ENCODE results near the gene RNF113B. TPM values are rescaled to one million over a fixed set of nuclear protein-coding genes. Genes with fewer than 3 reads are reported as not detected.

The RNF113B gene
- total and polyA plus RNA-seq, 4 donors: 0.64 TPM; not detected in 3

GRCh38 chr13:98157188-98157587, 19.9 kb downstream of the RNF113B start (continued):
- no peak for TF ChIP-seq ZBTB33 (IDR thresholded peaks at IDR 0.05)
- no peak for TF ChIP-seq RAD21 (IDR thresholded peaks at IDR 0.05)
- TF ChIP-seq, protein P1, sequence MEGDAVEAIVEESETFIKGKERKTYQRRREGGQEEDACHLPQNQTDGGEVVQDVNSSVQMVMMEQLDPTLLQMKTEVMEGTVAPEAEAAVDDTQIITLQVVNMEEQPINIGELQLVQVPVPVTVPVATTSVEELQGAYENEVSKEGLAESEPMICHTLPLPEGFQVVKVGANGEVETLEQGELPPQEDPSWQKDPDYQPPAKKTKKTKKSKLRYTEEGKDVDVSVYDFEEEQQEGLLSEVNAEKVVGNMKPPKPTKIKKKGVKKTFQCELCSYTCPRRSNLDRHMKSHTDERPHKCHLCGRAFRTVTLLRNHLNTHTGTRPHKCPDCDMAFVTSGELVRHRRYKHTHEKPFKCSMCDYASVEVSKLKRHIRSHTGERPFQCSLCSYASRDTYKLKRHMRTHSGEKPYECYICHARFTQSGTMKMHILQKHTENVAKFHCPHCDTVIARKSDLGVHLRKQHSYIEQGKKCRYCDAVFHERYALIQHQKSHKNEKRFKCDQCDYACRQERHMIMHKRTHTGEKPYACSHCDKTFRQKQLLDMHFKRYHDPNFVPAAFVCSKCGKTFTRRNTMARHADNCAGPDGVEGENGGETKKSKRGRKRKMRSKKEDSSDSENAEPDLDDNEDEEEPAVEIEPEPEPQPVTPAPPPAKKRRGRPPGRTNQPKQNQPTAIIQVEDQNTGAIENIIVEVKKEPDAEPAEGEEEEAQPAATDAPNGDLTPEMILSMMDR (IDR thresholded peaks at IDR 0.05; ENCODE audit: low read depth, low read length, missing input control): no peak

DNA sequence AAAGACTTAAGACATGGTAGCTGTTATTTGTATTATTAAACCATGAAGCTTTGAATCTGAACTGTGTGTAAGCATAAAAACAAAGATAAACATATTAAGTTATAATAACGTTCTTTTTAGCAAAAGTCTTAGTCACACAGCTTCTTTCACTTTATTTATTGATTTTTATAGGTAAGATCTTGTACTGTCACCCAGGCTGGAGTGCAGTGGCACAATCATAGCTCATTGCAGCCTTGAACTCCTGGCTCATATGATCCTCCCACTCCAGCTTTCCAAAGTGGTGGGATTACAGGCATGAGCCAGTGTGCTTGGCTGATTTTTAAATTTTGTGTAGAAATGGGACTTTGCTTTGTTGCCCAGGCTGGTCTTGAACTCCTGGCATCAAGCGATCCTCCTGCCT, 20.8 kb downstream of the RNF113B start:
- Histone ChIP-seq H3K27me3 (ENCODE audit: control insufficient read depth in 4 of 4, insufficient read depth in 4 of 4, low read length in 3 of 4) (no peaks in the 10 kb centered on the region), H3K36me3 (ENCODE audit: control insufficient read depth in 4 of 4, insufficient read depth in 3 of 4, low read depth in 1 of 4, low read length in 3 of 4) (no peaks in the 10 kb centered on the region), H3K9me3 (ENCODE audit: control insufficient read depth in 4 of 4, low read length in 3 of 4) (no peaks in the 10 kb centered on the region), H3K9ac (ENCODE audit: low read depth in 1 of 2, low read length in 2 of 2) (no peak overlapping the region), H3K4me1 (ENCODE audit: control insufficient read depth in 4 of 4, insufficient read depth in 4 of 4, low read length in 3 of 4) (peaks cover 4 to 23% (median 16%) of the 10 kb centered on the region in 4 donors), H3K27ac (ENCODE audit: low read depth in 1 of 2, low read length in 2 of 2) (no peak overlapping the region), H3K4me3 (ENCODE audit: low read depth in 1 of 3, low read length in 3 of 3) (no peak overlapping the region)
- 55% methylated on average over 2 of the region's 2 CpGs for WGBS
- no peak for DNase-seq (ENCODE audit: low spot score)
- peak in 1 of 2 donors; percentile 14 for TF ChIP-seq RXRA (IDR thresholded peaks at IDR 0.05)
- TF ChIP-seq ZBTB33 (IDR thresholded peaks at IDR 0.05): no peak
- TF ChIP-seq HNF4A (conservative IDR thresholded peaks at IDR 0.05): peak in 1 of 2 donors; percentile 53

- Histone ChIP-seq H3K9ac (ENCODE audit: low read depth in 1 of 2, low read length in 2 of 2) (no peak overlapping the region), H3K4me3 (ENCODE audit: low read depth in 1 of 3, low read length in 3 of 3) (no peak overlapping the region), H3K4me1 (ENCODE audit: control insufficient read depth in 4 of 4, insufficient read depth in 4 of 4, low read length in 3 of 4) (peaks cover 3 to 23% (median 16%) of the 10 kb centered on the region in 4 donors), H3K27ac (ENCODE audit: low read depth in 1 of 2, low read length in 2 of 2) (no peak overlapping the region), H3K27me3 (ENCODE audit: control insufficient read depth in 4 of 4, insufficient read depth in 4 of 4, low read length in 3 of 4) (no peaks in the 10 kb centered on the region), H3K36me3 (ENCODE audit: control insufficient read depth in 4 of 4, insufficient read depth in 3 of 4, low read depth in 1 of 4, low read length in 3 of 4) (no peaks in the 10 kb centered on the region), H3K9me3 (ENCODE audit: control insufficient read depth in 4 of 4, low read length in 3 of 4) (no peaks in the 10 kb centered on the region)
- 81% methylated on average over 5 of the region's 5 CpGs for WGBS
- TF ChIP-seq JUND (IDR thresholded peaks at IDR 0.05) (no peak), FOXA1 (IDR thresholded peaks at IDR 0.05) (no peak)
- no peak for DNase-seq (ENCODE audit: low spot score)
Observed at GRCh38 chr13:98155475-98156109, 21.5 kb downstream of the RNF113B start.

DNA sequence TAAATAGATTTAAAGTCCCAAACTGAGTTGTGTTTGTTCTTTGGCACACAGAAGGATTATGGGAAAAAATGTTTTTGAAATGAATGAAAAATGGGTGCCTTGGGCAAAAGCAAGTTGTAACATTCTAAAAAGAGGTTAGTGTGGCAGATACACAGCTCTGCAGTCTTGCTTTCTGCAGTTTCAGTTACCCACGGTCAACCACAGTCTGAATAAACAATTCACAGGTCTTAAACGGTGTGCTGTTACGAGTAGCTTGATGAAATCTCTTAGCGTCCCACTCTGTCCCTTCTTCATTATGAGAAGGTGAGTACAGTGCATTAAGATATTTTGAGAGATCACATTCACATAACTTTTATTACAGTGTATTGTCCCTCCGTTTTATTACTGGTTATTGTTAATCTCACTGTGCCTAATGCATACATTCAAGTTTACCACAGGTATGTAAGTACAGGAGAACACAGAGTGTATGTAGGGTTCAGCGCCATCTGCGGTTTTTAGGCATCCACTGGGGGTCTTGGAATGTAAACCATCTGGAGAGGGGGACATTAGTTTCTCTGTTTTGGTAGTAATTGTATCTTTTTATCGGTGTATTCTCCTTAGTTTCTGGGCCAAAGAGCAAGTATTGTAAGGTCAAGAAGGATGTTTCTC, 26.1 kb downstream of the RNF113B start:
- Histone ChIP-seq H3K27me3 (ENCODE audit: control insufficient read depth in 4 of 4, insufficient read depth in 4 of 4, low read length in 3 of 4) (no peaks in the 10 kb centered on the region), H3K4me3 (ENCODE audit: low read depth in 1 of 3, low read length in 3 of 3) (no peak overlapping the region)
- no peak for DNase-seq (ENCODE audit: low spot score)
- TF ChIP-seq NR2F2 (IDR thresholded peaks at IDR 0.05) (no peak), YY1 (IDR thresholded peaks at IDR 0.05) (no peak), RXRA (IDR thresholded peaks at IDR 0.05) (no peak), HNF4A (conservative IDR thresholded peaks at IDR 0.05) (no peak), EGR1 (IDR thresholded peaks at IDR 0.05; ENCODE audit: low read depth in 2 of 2) (no peak), JUND (IDR thresholded peaks at IDR 0.05) (no peak), ZBTB33 (IDR thresholded peaks at IDR 0.05) (no peak), FOXA1 (IDR thresholded peaks at IDR 0.05) (no peak)
- TF ChIP-seq, protein P2, sequence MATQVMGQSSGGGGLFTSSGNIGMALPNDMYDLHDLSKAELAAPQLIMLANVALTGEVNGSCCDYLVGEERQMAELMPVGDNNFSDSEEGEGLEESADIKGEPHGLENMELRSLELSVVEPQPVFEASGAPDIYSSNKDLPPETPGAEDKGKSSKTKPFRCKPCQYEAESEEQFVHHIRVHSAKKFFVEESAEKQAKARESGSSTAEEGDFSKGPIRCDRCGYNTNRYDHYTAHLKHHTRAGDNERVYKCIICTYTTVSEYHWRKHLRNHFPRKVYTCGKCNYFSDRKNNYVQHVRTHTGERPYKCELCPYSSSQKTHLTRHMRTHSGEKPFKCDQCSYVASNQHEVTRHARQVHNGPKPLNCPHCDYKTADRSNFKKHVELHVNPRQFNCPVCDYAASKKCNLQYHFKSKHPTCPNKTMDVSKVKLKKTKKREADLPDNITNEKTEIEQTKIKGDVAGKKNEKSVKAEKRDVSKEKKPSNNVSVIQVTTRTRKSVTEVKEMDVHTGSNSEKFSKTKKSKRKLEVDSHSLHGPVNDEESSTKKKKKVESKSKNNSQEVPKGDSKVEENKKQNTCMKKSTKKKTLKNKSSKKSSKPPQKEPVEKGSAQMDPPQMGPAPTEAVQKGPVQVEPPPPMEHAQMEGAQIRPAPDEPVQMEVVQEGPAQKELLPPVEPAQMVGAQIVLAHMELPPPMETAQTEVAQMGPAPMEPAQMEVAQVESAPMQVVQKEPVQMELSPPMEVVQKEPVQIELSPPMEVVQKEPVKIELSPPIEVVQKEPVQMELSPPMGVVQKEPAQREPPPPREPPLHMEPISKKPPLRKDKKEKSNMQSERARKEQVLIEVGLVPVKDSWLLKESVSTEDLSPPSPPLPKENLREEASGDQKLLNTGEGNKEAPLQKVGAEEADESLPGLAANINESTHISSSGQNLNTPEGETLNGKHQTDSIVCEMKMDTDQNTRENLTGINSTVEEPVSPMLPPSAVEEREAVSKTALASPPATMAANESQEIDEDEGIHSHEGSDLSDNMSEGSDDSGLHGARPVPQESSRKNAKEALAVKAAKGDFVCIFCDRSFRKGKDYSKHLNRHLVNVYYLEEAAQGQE (IDR thresholded peaks at IDR 0.05): no peak

More for the DNA sequence above, 26.1 kb downstream of the RNF113B start:
- Histone ChIP-seq H3K4me1 (ENCODE audit: control insufficient read depth in 4 of 4, insufficient read depth in 4 of 4, low read length in 3 of 4) (peaks cover 3 to 9% (median 6%) of the 10 kb centered on the region in 4 donors), H3K9ac (ENCODE audit: low read depth in 1 of 2, low read length in 2 of 2) (no peak overlapping the region), H3K27ac (ENCODE audit: low read depth in 1 of 2, low read length in 2 of 2) (no peak overlapping the region), H3K9me3 (ENCODE audit: control insufficient read depth in 4 of 4, low read length in 3 of 4) (no peaks in the 10 kb centered on the region), H3K36me3 (ENCODE audit: control insufficient read depth in 4 of 4, insufficient read depth in 3 of 4, low read depth in 1 of 4, low read length in 3 of 4) (peaks cover 0 to 3% (median 0%) of the 10 kb centered on the region in 4 donors)
- WGBS: 83% methylated on average over 8 of the region's 8 CpGs
